Activated CD8-positive, alpha-beta memory T cell treated with anti-CD3 and anti-CD28 coated beads for 36 hours (primary cell): ENCODE results near the gene MTERF4. TPM values are rescaled to one million over a fixed set of nuclear protein-coding genes. Genes with fewer than 3 reads are reported as not detected.

Experiments
- CTCF ChIA-PET: fragments of 350-600 bp; sonication (Branson Sonifier 250); formaldehyde crosslinking; loops from one replicate; lab custom pipeline; 2021; ENCODE audit warnings: antibody characterized with exemption; lab: Charles Lee
- POLR2A ChIA-PET: fragments of 350-600 bp; sonication (Branson Sonifier 250); formaldehyde crosslinking; loops from one replicate; lab custom pipeline; 2021; ENCODE audit warnings: antibody characterized with exemption; lab: Charles Lee
- total RNA-seq, 2 experiments: library from RNA; stranded (reverse); gene quantifications; one replicate each; pipeline ENCODE4 v1.2.3, GENCODE V29; 2021

Gene MTERF4
- total RNA-seq, 2 experiments from 2014 or later, result 41.3 to 41.4 TPM

DNA sequence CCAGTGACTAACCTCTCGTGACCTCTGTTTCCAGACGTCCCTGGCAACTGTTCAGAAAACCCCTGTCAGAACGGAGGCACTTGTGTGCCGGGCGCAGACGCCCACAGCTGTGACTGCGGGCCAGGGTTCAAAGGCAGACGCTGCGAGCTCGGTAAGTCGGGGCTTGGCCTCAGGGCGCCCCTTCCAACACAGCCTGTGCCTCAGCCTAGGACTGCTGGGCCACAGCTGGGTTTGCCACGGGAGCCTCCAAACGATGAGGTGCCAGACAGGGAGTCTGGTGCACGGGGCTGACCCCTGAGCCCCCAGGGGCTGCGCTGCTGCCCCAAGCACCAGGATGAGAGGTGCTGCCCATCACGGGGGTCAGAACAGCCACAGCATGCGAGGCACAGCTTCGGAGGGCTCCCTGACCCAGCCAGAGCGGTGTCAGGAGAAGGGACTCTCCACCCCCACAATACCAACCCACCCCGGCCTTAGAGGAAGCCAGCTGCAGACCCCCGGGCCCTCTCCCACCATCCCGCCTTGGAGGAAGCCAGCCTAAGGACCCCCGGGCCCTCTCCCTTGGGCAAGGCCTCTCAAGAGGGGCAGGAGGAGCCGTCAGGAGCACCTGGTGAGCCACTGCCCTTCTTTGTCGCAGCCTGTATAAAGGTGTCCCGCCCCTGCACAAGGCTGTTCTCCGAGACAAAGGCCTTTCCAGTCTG, 20.3 kb downstream of the MTERF4 start:
- ChIA-PET POLR2A (no interaction called here), CTCF (no interaction called here)

DNA sequence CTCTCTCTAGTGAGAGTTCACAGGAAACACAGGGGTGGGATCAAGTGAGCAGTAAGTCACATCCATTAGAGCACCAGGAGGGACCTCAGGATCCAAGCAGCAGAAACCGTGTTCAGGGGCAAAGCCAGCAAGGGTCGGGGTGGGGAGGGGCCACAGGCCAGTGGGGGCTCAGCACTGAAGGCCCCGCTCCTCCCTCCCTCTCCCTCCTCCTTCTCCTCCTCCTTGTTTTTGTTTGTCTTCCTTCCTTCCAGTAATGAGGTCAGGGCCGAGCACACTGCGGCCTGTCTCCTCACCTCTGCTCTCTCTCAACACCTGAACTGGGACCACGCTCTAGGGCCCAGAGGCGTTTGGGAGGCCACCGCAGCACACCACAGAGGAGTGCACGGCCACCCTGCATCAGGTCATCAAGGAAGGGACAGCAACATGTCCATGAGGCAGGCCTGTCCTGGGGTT, 20.9 kb downstream of the MTERF4 start:
- CTCF ChIA-PET, result no interaction called here
- POLR2A ChIA-PET, result interaction anchor here (0.6 kb wide), 1 partner anchor 43 kb away, joined by 3 read pairs; no protein-coding TSS in a partner anchor

DNA sequence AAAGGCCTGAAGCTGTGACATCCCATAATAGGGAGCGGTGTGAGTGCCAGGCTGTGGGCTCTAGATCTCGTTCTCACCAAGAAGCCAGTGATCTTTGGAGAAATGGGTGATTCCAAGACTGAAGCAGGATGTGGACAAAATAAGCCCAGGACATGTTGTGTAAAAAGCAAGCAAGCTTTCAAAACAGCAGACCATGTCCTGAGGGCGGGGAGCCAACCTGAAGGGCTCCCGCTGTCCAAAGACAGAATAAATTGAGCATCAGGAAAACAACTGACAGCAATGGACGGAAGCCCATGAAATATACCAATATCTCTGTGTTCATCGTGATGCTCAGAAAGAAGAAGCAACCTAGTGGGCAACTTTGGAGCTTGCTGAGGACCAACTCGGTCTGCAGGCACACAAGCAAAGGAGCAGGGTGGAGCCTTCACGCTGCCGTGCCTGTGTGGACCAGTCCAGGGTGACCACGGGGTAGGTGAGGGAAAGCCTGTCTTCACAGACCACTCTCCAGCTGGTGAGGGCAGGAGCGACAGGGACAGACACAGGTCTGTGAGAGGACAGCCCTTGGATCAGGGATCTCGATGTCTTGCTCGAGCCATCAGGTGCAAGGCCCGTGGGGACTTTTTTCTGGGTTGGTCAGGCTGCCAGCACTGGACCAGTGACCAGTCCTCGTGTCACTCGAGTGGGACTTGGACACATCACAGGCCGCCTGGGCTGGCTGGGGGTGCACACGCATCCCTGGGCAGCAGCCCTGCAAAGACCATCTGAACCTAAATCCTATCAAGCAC, 21.5 kb downstream of the MTERF4 start:
- POLR2A ChIA-PET, result interaction anchor here (0.6 kb wide), 1 partner anchor 43 kb away, joined by 3 read pairs; no protein-coding TSS in a partner anchor
- CTCF ChIA-PET, result no interaction called here

DNA sequence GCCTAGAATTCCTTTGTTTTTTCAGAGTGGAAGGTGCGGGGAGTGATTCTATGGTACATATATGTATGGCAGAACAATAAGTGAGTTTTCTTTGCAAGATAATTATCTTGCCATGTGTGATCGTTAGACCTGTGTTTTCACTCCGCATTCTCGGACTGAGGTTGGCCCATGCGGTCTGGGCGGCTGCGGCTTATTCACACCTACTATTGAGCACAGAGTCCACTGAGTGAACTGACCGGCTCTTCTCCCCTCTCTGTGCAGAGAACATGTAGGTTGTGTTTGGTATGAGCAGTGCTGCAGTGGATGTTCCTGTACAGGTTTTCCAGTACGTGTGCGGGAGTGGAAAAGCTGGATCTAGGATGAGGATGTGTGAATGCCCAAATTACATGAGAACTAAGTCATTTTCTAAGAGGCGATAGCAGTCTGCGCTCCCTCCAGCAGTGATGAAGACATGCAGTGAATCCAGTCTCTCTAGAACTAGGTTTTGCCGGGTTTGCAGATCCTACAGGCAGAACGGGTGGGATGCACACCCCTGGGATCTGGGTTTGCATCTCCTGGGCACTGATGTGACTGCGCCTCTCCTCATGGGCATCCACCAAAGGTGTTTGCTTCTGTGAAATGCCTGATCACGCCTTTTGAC, 27.1 kb downstream of the MTERF4 start:
- CTCF ChIA-PET, result no interaction called here
- POLR2A ChIA-PET, result no interaction called here

DNA sequence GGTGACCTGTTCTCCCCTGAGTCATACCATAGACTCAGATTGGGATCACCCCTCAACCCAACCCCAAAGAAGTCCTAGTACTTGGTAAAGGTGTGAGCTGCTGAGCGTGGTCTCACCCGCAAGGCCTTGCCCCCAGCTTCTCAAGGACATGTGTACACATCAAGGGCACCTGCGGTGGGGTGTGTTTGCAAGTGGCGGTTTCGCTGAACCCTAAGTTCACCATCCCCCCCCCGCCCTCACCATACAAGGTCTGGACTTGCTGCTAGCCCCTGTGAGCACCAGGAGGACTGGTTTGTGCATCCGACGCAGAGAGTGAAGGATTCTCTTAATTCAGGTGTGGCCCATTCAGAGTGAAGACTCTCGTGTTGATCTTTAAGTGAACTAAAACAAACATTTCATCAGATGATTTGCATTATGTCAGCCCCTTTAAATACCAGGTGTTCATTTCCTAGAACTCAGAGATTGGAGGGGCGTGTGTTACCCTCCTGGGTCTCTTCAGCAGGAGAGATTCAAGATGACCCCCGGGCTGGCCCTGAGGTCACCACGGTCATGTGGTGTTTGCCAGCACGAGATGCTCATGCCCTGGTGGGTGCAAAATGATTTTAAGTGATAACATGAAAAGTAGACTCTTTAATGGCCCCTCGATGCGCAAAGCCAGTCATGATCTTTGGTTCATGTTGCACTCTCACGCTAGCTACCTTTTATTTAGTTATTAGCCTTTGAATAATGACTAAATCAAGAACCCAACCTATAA, 27.8 kb downstream of the MTERF4 start:
- CTCF ChIA-PET, result no interaction called here
- POLR2A ChIA-PET, result no interaction called here

DNA sequence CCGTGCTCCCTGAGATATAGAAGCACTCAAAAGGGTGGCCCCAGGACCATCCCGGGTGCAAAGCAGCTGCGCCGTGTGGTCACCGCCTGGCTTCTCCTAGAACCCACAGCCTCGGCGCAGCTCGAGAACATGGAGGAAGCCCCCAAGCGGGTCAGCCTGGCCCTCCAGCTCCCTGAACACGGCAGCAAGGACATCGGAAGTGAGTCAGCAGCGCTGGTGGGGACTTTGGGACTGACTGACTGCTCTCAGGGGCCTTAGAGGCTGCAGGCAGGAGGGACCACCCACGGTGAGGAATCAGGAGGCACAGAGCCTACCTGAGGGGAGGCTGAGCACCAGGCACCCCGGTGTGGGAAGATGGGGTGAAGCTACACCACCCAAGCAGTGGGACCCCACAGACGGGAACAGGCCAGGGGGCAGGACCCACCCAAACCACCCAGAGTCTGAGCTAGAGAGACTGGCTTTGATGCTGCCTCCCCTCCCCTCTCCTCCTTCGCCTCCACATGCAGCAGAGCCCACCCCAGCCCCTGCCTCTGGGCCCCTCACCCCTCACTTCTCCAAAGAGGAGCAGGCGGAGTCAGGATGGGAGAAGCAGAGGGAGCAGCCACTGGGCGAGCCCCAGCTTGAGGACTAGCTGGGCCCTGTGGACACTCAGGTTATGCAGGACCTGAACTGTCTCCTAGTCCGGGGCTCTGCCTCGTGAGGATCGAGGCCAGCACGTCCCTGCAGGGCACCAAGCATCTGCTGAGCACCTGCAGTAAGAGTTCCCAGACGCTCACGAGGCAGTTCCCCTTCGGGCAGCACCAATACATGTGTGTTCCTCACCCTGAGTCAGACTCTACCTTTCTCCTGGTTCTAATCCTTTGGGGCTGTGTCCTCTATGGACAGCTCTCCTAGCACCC, 28.7 kb downstream of the MTERF4 start:
- ChIA-PET CTCF (interaction anchor here (1.0 kb wide), 1 partner anchor 78 kb away, joined by 3 read pairs; no protein-coding TSS in a partner anchor), POLR2A (no interaction called here)

DNA sequence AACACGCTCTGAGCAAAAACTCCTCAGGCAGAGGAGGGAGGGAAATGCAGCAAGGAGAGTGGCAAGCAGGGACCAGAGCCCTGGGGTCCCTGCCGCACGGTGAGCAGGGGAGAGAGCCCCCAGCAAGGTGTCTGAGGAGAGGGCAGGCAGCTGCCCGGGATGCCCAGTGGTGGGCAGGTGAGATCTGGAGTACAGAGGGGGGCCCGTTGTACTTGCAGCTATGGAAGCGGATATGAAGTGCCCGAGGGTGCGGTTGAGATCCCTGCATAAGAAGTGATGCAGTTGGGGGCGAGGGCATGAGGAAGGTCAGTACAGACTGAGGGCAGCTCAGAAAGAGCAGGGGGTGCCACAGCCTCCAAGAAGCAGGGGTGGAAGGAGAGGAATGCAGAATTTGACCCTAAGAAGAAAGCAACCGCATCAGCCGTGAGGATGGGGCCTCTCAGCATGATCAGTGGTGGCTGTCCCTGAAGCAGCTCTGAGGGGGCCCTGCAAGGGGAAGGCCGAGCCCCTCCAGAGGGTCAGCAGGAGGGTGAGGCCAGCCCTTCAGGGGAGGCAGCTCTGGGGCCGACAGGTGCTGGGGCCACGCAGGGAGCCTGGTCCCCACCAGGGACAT, 29.4 kb downstream of the MTERF4 start:
- CTCF ChIA-PET, result interaction anchor here (1.0 kb wide), 1 partner anchor 79 kb away, joined by 3 read pairs; no protein-coding TSS in a partner anchor

DNA sequence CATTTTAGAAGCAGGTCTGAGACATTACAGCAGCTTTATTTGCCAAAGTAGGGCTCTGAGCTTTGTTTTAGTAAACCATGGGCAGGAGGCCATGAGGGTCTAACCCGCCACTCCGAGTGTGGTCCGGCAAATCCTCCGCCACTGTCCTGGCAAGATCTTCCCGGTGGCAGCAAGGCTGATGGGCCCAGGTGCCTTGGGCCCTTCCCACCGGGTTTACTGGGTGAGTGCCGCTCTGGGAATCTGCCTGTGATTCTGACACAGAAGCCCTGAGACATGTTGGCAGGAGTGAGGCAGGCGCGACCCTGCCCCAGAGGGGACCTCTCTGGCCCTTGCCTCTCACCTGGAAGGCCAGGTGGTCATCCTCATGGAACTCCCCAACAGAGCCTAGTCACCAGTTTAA, 29.9 kb downstream of the MTERF4 start:
- POLR2A ChIA-PET, result no interaction called here
- CTCF ChIA-PET, result interaction anchor here (1.0 kb wide), 1 partner anchor 80 kb away, joined by 3 read pairs; no protein-coding TSS in a partner anchor

More for the DNA sequence above, 29.4 kb downstream of the MTERF4 start:
- POLR2A ChIA-PET, result no interaction called here

DNA sequence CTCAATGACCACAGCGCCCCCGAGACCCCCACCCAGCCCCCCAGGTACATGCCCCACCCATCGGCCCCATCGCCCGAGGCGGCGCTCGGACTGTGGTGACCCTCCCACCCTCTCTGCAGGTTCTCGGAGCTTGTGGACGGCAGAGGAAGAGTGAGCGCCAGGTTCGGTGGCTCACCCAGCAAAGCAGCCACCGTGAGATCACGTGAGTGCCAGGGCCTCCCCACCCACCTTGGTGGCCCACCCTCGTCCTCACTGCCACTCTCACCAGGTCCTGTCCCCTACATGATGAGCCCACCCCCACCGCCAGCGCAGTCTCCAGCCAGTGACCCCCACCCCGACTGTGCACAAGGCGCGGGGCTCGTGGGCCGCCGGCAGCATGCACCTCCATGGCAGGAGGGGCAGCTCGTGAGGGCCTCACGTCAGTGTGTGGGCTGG, 30.4 kb downstream of the MTERF4 start:
- ChIA-PET POLR2A (no interaction called here), CTCF (no interaction called here)

DNA sequence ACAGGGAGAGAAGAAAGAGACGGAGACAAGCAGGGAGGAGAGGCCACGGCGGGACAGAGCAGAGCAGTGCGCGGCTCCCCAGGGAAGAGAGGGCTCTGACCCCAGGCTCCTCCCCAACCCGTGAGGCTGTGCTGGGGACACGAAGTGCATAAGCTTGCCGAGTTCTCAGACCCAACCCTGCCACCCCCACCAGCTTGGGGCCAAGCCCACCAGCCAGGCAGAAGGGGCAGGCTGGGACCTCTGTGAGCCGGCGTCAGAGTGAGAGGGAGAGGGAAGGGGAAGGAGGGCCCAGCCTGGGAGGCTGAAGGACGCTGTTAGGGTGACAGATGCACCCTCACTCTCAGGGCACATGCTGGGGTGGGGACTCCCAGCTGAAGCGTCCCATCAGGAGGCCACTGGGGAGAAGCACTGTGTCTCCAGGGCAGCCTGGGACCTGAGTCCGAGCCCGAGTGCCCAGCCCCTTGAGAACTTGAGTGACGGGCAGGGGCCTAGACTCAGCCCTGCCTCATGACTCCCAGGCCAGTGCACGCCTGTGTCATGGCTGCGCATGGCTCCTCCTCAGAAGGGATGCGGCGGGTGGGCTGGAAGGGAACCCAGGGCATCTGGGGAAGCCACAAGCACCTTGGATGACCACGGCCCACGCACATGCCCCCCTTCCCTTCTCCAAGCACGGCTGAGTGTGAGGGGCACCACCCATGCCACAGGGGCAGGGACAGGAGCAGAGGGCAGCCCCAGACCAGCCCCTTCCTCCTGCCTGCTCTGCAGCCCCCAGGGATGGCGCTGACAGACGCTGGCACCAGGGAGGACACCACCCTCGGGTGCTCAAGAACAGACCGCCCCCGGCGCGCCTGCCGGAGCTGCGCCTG, 31.0 kb downstream of the MTERF4 start:
- POLR2A ChIA-PET, result no interaction called here

DNA sequence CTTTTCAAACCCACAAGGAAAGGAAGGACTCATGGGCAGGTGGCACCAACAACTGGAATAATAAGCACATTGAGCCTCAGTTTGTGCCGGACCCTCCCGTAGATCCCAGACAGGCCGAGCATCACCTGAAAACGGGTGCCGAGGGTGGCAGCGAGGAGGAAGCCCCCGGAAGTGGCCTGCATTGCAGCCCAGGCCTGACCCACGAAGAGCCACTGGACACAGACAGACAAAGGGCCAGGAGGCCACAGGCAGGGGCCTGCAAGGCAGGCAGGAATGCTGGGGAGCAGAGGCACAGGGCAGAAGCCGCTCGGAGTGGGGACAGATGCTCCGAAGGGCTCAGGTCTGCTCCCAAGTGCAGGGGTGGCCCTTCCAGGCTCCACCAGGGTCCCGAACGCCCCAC, 31.7 kb downstream of the MTERF4 start:
- CTCF ChIA-PET, result no interaction called here
- POLR2A ChIA-PET, result no interaction called here

More for the DNA sequence above, 31.0 kb downstream of the MTERF4 start:
- CTCF ChIA-PET, result no interaction called here

DNA sequence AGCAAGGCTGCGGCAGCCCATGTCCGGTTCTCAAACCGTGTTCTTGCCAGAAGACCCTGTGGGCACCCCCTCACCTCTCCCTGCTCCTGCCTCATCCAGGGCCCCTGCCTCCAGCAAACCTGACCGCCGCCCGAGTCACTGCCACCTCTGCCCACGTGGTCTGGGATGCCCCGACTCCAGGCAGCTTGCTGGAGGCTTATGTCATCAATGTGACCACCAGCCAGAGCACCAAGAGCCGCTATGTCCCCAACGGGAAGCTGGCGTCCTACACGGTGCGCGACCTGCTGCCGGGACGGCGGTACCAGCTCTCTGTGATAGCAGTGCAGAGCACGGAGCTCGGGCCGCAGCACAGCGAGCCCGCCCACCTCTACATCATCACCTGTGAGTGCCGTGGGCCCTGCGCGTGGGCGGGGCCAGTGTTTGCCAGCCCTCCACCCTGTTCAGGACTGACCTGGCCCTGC, 32.2 kb downstream of the MTERF4 start:
- ChIA-PET POLR2A (no interaction called here), CTCF (no interaction called here)

DNA sequence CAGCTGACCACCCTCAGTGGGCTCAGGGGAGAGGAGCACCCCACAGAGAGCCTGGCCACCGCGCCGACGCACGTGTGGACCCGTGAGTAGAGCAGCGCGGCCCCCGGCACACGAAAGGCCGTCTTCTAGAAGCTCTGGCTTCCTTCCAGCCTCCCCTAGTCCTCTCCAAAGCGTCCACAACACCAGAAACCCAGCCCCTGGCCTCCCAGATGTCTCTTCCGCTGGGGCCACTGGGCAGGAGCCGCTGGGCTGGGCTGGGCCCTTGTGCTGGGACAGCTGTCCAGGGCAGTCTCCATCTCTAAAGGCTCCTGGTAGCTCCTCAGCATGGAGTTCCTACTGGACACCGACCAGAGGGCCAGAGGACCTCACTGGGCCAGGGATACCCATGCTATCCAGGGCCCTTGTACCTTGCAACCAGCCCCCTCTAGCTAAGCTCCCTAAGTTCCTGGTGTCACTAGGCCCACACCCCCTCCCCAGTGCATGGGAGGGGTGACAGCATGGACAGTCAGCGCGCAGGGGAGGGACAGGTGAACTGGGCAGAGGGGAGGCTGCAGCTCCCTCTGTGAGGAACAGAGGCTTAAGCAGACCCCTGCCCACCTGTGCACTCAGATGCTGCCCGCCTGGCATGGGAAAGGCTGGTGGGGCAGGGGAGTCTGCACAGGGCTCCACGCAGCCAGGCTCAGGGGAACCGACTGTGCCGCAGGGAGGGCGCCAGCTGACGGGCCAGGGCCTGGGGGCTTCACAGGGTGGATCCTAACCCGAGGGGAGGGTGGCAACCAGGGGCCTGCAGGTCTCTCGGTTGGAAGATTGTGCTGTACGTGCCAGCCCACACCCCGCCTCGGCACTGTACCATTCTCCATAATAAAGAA, 32.9 kb downstream of the MTERF4 start:
- CTCF ChIA-PET, result interaction anchor here (1.3 kb wide), 1 partner anchor 8 kb away, joined by 3 read pairs; no protein-coding TSS in a partner anchor

DNA sequence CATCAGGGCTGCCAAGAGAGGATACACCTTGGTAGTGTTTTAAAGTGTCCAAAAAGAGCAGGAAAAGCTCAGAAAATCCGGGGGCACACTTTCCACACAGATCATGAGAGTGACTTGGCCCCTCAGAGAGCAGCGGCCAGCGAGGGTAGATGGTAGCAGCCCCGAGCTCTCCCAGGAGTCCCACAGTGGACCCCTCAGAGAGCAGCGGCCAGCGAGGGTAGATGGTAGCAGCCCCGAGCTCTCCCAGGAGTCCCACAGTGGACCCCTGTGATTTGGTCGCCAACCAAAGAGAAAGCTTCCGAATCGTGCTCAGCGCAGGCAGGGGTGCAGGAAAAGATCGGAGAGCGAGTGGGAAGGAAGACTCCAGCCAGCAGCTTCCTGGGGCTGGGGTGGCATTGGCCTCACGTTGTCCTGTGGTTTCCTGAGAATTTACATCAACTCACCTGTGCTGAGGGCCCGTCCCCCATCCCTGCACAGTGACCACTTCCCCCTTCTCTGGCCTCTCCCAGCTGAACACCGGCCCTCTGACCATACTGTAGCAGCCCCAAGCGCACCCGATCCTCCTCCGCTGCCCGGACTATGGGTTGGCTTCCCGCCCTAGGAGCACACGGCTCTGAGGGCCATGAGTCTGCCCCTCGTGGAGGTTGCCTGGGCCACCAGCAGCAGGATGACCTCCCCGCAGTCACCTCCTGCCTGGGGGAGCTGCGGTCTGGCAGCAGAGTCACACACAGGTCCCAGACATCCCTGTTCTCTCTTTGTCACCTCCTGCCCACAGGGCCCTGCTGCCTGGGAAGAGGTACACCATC, 33.7 kb downstream of the MTERF4 start:
- CTCF ChIA-PET, result interaction anchor here (1.3 kb wide), 1 partner anchor 9 kb away, joined by 3 read pairs; no protein-coding TSS in a partner anchor
- POLR2A ChIA-PET, result no interaction called here

More for the DNA sequence above, 32.9 kb downstream of the MTERF4 start:
- POLR2A ChIA-PET, result no interaction called here
